Mucosa of rectum (tissue), 2 donors: ENCODE data around the gene ECHDC1.

ENCODE experiments used
- H3K27ac ChIP-seq, 2 donors: one replicate each; pipeline ENCODE4 v1.7.0; 2013; ENCODE audit warnings: inconsistent platforms in 2 of 2, low read depth in 2 of 2, low read length in 2 of 2
- H3K27me3 ChIP-seq, 2 donors: one replicate each; pipeline ENCODE4 v1.7.0; 2013; ENCODE audit warnings: low read length in 2 of 2; ENCODE audit not compliant: control insufficient read depth in 2 of 2, insufficient read depth in 2 of 2
- H3K36me3 ChIP-seq, 2 donors: one replicate each; pipeline ENCODE4 v1.7.0; 2013; ENCODE audit warnings: low read length in 2 of 2; ENCODE audit not compliant: control insufficient read depth in 2 of 2, insufficient read depth in 2 of 2
- H3K4me1 ChIP-seq, 2 donors: one replicate each; pipeline ENCODE4 v1.7.0; 2013; ENCODE audit warnings: low read length in 2 of 2, mild to moderate bottlenecking in 1 of 2; ENCODE audit not compliant: control insufficient read depth in 2 of 2, insufficient read depth in 2 of 2
- H3K4me3 ChIP-seq, 2 donors: one replicate each; pipeline ENCODE4 v1.7.0; 2013; ENCODE audit warnings: low read length in 2 of 2
- H3K9ac ChIP-seq, 2 donors: one replicate each; pipeline ENCODE4 v1.7.0; 2013; ENCODE audit warnings: low read length in 2 of 2, low read depth in 1 of 2, mild to moderate bottlenecking in 1 of 2
- H3K9me3 ChIP-seq, 2 donors: one replicate each; pipeline ENCODE4 v1.7.0; 2013; ENCODE audit warnings: low read length in 2 of 2; ENCODE audit not compliant: control insufficient read depth in 2 of 2
- donor health status: healthy.
- donor health status: Normal muscosa, but diverticular disease.

The ECHDC1 gene

DNA sequence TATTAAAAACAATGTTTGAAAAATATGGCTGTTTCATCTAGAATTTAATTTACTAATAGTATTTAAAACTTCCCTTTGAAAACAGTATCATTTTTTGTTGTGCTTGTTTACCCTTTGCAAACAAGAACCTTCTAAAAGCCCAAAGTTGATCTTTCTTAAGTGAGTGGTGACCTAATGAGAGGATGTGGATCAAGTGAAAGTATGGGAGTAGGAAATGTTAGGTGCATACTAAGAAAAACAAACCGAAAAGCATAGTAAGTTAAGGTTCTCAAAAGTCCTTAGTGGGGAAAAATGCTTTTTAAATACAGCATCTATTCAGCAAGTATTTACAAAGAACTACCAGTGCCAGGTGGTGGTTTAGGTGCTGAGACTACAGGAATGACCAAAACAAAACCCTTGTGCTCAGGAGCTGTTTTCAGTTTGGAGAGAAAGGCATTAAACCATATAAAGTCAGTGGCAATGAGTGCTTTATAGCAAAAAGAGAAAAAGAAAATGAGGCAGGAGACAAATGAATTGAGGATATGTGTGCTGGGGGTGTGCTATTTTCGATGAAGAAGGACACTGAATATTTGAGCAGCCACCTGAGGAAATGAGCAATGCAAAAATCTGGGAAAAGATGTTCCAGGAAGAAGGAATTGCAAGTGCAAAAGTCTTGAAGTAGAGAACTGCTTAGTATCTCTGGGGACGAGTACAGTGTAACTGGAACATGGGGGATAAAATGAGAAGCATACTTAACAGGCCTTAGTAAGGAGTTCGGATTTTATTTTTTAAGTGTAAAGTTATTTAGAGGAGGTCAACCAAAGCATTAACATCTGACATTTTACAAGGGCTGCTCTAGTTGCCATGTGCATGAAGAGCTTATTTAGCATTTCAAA lies 52.8 kb downstream of the ECHDC1 start:
- H3K36me3 ChIP-seq, result peaks cover 15 to 26% of the 10 kb centered on the region in 2 donors

DNA sequence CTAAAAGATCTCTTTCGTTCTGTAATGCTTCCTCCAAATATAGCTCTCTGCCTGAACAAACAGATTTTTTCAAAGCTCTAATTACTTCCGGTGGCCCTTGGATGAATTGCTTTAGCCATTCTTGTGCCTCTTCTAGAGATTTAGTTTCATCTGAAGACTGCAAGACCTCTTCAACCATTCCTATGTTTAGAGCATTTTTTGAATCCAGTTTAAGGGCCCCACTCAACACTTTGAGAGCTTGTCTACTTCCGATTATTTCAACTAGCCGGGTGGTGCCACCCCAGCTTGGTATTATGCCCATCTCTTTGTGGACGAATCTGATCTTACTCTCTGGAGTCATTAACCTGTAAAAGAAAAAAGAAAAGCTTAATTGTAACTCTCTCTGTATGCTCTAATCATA lies 53.5 kb downstream of the ECHDC1 start:
- H3K9me3 ChIP-seq, result no peaks in the 10 kb centered on the region
- no peaks in the 10 kb centered on the region for H3K27me3 ChIP-seq
- peaks cover 18 to 28% of the 10 kb centered on the region in 2 donors for H3K36me3 ChIP-seq
- no peak overlapping the region for H3K27ac ChIP-seq
- H3K4me3 ChIP-seq, result no peak overlapping the region
- H3K9ac ChIP-seq, result no peak overlapping the region
- no peaks in the 10 kb centered on the region for H3K4me1 ChIP-seq

More for the DNA sequence above, 52.8 kb downstream of the ECHDC1 start:
- Histone ChIP-seq H3K4me1 (no peaks in the 10 kb centered on the region), H3K9me3 (no peaks in the 10 kb centered on the region), H3K4me3 (no peak overlapping the region), H3K9ac (no peak overlapping the region), H3K27me3 (no peaks in the 10 kb centered on the region), H3K27ac (no peak overlapping the region)

DNA sequence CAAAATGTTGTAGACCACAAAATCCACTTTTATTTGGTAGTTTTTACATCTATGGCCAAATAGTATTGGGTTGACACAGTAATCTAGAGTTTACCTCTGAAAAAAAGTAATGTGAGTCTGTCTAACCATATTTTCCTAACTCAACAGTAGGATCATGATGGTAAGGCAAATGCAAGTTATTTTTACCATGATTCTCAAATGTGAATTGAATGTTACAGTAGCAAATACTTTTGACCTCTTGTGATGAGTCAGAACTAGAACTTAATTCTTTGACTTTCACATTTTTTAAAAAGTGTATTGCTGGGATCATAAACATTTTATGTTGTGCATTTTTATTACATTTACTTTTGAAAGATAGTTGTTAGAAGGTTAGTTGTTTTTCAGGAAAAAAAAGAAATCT lies 54.7 kb downstream of the ECHDC1 start:
- H3K9ac ChIP-seq, result no peak overlapping the region
- H3K27ac ChIP-seq, result no peak overlapping the region
- H3K9me3 ChIP-seq, result no peaks in the 10 kb centered on the region
- no peaks in the 10 kb centered on the region for H3K27me3 ChIP-seq
- peaks cover 20 to 32% of the 10 kb centered on the region in 2 donors for H3K36me3 ChIP-seq
- no peaks in the 10 kb centered on the region for H3K4me1 ChIP-seq
- no peak overlapping the region for H3K4me3 ChIP-seq

DNA sequence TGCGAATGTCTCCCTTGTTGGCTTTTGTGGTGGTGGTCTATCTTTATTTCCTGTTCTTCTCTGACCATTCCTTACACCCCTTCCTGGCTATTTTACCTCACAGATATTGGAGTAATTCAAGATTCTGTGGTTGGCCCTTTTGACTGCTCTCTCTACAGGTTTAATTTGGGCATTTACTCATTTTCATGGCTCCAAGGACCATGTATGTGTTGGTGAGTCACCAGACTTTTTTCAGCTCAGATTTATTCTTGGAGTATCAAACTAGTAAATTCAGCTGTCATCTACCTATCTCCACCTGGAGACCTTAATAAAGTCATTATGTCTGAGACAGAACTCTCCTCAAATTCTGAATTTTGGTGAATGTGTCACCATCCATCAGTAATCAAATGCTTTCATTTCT lies 61.2 kb downstream of the ECHDC1 start:
- H3K27ac ChIP-seq, result no peak overlapping the region

DNA sequence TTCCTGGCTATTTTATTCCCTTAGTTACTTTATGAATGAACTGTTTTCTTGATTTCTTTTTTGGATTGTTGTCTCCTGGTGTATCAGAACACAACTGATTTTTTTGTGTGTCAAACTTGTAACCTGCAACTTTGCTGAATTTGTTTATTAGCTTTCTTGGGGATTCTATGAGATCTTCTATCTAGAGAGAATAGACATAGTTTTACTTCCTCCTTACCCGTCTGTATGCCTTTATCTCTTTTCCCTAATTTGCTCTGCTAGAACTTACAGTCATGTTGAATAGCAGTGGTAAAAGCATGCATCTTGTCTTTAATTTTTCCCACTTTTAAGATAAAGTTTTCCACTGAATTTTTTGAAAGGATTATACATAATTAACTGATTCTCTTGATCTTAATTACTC lies 63.6 kb downstream of the ECHDC1 start:
- Histone ChIP-seq H3K9ac (no peak overlapping the region), H3K4me1 (no peaks in the 10 kb centered on the region), H3K4me3 (no peak overlapping the region), H3K36me3 (peaks cover 19 to 21% of the 10 kb centered on the region in 2 donors), H3K27ac (no peak overlapping the region), H3K27me3 (no peaks in the 10 kb centered on the region), H3K9me3 (no peaks in the 10 kb centered on the region)

More for the DNA sequence above, 61.2 kb downstream of the ECHDC1 start:
- Histone ChIP-seq H3K36me3 (peaks cover 30 to 35% of the 10 kb centered on the region in 2 donors), H3K27me3 (no peaks in the 10 kb centered on the region), H3K4me3 (no peak overlapping the region), H3K4me1 (no peaks in the 10 kb centered on the region), H3K9me3 (no peaks in the 10 kb centered on the region), H3K9ac (no peak overlapping the region)

DNA sequence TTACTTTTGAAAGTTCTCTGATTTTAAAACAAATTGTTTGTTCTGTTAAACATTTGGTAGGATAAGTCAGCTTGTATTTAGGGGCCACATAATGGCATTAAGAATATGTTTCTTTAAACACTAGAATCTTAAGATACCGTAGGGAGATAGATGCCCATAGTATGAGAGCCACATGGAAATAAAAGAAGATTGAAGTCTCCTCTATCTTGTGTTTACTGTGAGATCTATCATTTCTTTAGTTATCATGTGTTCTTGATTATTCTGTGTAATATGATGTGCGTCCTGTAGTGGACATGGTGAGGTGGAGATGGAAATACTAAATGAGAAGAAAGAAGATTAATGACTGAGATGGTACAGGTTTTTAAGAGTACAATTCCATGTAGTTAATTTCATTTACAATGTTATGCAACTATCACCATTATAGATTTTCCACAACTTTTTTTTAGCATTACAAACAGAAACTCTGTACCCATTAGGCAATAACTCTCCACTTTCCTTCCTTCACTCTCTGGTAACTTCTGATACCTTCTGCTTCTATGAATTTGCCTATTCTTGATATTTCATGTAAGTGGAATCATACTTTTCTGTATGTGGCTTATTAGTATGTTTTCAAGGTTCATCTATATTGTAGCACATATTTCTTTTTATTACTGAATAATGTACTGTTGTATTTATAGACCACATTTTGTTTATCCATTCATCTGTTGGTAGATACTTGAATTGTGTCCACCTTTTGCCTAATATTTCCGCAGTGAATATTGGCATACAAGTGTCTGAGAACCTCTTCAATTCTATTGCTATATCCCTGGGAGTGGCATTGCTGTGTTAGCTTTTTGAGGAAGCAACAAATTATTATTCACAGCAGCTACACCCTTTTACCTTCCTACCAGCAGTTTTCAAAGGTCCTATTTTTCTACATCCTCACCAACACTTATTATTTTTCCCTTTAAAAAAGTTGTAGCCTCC lies 65.2 kb downstream of the ECHDC1 start:
- H3K4me3 ChIP-seq, result no peak overlapping the region
- no peaks in the 10 kb centered on the region for H3K4me1 ChIP-seq
- peaks cover 13 to 14% of the 10 kb centered on the region in 2 donors for H3K36me3 ChIP-seq

DNA sequence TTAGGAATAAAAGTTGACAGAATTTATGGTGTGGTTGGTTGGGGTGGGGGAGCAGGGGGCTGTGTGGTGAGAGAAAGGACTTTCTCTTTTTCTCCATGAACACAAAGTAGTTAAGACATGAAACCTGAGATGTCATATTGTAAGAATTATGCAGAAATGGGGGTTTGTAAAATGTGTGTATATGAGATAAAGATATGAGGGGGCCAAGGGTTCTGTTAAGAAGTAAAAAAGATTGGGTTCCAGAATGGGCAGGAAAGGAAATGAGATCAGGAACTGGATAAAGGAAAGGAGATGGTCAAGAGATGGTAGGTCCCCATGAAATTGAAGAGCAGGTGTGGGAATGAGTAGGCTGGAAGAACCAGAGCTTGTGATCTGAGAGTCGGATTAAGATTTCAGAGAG lies 67.1 kb downstream of the ECHDC1 start:
- Histone ChIP-seq H3K4me3 (no peak overlapping the region), H3K9me3 (no peaks in the 10 kb centered on the region), H3K36me3 (peaks cover 2% of the 10 kb centered on the region in 2 donors), H3K27me3 (no peaks in the 10 kb centered on the region), H3K4me1 (no peaks in the 10 kb centered on the region), H3K9ac (no peak overlapping the region), H3K27ac (no peak overlapping the region)

More for the DNA sequence above, 65.2 kb downstream of the ECHDC1 start:
- no peak overlapping the region for H3K27ac ChIP-seq
- no peak overlapping the region for H3K9ac ChIP-seq
- H3K27me3 ChIP-seq, result no peaks in the 10 kb centered on the region
- H3K9me3 ChIP-seq, result no peaks in the 10 kb centered on the region

DNA sequence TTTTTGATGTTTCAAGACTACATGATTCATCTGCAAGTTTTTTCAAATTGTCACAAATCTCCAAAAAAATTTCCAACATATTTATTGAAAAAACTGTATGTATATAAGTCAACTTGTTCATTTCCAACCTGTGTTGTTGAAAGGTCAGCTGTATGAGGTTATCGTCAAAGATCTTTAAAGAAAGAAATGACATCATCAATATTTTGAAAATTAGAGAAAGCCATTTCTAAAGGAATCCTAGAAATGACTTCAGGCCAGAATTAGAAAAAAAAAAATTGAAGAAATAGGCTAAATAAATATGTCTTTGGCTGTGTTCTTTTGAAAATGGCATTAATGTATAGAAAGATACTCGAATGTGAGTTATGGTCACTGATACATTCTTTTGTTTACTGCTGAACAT lies 69.9 kb downstream of the ECHDC1 start:
- Histone ChIP-seq H3K9me3 (no peaks in the 10 kb centered on the region), H3K9ac (no peak overlapping the region), H3K4me3 (no peak overlapping the region), H3K36me3 (no peaks in the 10 kb centered on the region), H3K27ac (no peak overlapping the region), H3K4me1 (peaks cover 0 to 7% of the 10 kb centered on the region in 2 donors), H3K27me3 (no peaks in the 10 kb centered on the region)

DNA sequence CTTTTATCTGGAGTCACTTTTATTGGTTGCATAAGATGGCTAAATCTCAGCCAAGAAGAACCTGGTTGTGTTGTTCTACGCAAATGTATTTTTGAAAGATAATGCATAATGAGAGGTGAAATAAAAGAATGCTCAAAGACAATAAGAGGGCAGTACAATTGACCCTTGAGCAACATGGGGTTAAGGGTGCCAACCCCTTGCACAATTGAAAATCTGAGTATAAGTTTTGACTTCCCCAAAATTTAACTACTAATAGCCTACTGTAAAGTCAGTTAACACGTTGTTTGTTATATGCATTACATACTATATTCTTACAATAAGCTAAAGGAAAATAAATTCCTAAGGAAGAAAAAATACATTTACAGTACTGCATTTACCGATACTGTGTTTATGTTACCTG lies 70.8 kb downstream of the ECHDC1 start:
- H3K27ac ChIP-seq, result no peak overlapping the region
- no peak overlapping the region for H3K9ac ChIP-seq
- H3K4me1 ChIP-seq, result peaks cover 5 to 15% of the 10 kb centered on the region in 2 donors

More for the DNA sequence above, 70.8 kb downstream of the ECHDC1 start:
- no peaks in the 10 kb centered on the region for H3K36me3 ChIP-seq
- H3K27me3 ChIP-seq, result no peaks in the 10 kb centered on the region
- H3K4me3 ChIP-seq, result no peak overlapping the region
- no peaks in the 10 kb centered on the region for H3K9me3 ChIP-seq
